Upper lobe of left lung (tissue), 4 donors: Measurements from ENCODE around the gene GTF2IRD1.

ENCODE experiments used
- CTCF ChIP-seq, 6 experiments: fragments of 450-650 bp in 4 of 6; fragments of 200-600 bp in 2 of 6; sonication (generic) in 2 of 6; IDR thresholded peaks; one replicate each; pipeline ENCODE4 v1.5.1; 2016 to 2019; ENCODE audit warnings: antibody characterized with exemption in 6 of 6
- EP300 ChIP-seq, 4 donors: sonication (generic); formaldehyde crosslinking; IDR thresholded peaks; one replicate each; pipeline ENCODE4 v1.5.1; 2017; ENCODE audit warnings: antibody characterized with exemption in 4 of 4, control low read depth in 2 of 4
- POLR2A ChIP-seq, 4 donors: fragments of 450-650 bp; IDR thresholded peaks; one replicate each; pipeline ENCODE4 v1.5.1; 2016 to 2017; ENCODE audit warnings: antibody characterized with exemption in 4 of 4, mild to moderate bottlenecking in 2 of 4

- no peak for TF ChIP-seq POLR2A (IDR thresholded peaks at IDR 0.05)
- TF ChIP-seq CTCF (IDR thresholded peaks at IDR 0.05): no peak
- no peak for TF ChIP-seq EP300 (IDR thresholded peaks at IDR 0.05)
Measured at GRCh38 chr7:74410772-74411171, 42.9 kb upstream of the GTF2IRD1 start.
